Kidney epithelial cell (primary cell): ENCODE measurements around the gene SHF. TPM values are rescaled to one million over a fixed set of nuclear protein-coding genes. Genes with fewer than 3 reads are reported as not detected.

Experiments
- DNase-seq: peaks from one replicate; pipeline ENCODE4 v3.0.0-alpha.2; 2010; ENCODE audit warnings: low read depth
- H3K27me3 ChIP-seq: 2 replicates; pipeline ENCODE4 v1.6.0; 2011; ENCODE audit warnings: low read length; ENCODE audit not compliant: control insufficient read depth, insufficient read depth
- H3K36me3 ChIP-seq: 2 replicates; pipeline ENCODE4 v1.5.1; 2011; ENCODE audit warnings: low read length; ENCODE audit not compliant: control insufficient read depth, insufficient read depth
- H3K4me3 ChIP-seq: 2 replicates; pipeline ENCODE4 v1.5.1; 2011; ENCODE audit warnings: low read depth, mild to moderate bottlenecking, control low read depth, low read length
- total RNA-seq: library from RNA; depleted of rRNA; stranded (reverse); fragments of >200 nt; gene quantifications from 2 replicates; pipeline ENCODE4 v1.2.3, GENCODE V29; 2015
- TF ChIP-seq, protein P1 (sequence below): IDR thresholded peaks from 2 replicates; pipeline ENCODE4 v1.5.1; 2011; ENCODE audit warnings: mild to moderate bottlenecking, moderate library complexity, low read length, control low read depth, inconsistent platforms; ENCODE audit not compliant: insufficient read depth, poor library complexity, severe bottlenecking

SHF gene
- total RNA-seq, 1 donor from 2014 or later = 1.6 TPM

DNA sequence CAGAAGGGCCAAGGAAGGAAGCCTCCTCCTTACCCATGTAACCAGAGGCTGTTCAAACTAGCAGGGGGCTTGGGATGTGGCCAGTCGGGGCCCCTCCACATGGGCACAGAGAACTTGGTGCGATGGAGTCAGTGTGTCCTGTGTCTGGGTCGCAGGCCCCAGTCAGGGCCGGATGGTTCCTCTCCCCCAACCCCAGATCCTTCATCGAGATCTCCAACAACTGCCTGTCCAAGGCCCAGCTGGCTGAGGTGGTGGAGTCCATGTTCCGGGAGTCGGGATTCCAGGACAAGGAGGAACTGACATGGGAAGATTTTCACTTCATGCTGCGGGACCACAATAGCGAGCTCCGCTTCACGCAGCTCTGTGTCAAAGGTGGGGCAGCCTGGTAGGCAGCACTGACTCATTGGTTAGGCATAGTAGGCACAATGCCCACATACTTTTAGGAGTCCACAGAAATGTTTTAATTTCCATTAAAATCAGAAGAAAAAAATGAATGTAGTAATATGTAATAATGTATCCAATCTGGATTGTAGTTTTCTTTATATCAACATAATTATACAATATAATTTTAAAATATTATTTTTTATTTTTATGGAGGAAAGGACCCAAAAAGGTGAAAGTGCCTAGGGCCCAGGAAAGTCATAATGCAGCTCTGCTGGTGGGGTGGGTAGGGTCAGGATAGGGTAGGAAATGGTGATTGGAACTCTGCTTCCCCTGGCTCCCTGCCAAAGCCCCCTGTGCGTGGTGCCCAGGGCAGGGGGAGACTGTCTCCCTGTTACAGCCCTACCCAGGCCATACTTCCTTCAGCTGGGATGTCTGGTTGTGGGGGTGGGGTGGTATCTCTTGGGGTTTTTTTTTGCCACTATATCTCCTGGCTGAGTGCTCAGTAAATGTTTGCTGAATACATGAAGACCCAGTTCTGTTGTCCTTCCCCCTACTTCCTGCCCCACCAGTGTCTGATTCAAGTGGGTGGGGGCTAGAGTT, 39.4 kb downstream of the SHF start:
- H3K27me3 ChIP-seq = peaks cover 4% of the 10 kb centered on the region
- no peaks in the 10 kb centered on the region for H3K36me3 ChIP-seq
- no peak overlapping the region for H3K4me3 ChIP-seq
- no peak for DNase-seq
- TF ChIP-seq, protein P1, sequence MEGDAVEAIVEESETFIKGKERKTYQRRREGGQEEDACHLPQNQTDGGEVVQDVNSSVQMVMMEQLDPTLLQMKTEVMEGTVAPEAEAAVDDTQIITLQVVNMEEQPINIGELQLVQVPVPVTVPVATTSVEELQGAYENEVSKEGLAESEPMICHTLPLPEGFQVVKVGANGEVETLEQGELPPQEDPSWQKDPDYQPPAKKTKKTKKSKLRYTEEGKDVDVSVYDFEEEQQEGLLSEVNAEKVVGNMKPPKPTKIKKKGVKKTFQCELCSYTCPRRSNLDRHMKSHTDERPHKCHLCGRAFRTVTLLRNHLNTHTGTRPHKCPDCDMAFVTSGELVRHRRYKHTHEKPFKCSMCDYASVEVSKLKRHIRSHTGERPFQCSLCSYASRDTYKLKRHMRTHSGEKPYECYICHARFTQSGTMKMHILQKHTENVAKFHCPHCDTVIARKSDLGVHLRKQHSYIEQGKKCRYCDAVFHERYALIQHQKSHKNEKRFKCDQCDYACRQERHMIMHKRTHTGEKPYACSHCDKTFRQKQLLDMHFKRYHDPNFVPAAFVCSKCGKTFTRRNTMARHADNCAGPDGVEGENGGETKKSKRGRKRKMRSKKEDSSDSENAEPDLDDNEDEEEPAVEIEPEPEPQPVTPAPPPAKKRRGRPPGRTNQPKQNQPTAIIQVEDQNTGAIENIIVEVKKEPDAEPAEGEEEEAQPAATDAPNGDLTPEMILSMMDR = no peak

DNA sequence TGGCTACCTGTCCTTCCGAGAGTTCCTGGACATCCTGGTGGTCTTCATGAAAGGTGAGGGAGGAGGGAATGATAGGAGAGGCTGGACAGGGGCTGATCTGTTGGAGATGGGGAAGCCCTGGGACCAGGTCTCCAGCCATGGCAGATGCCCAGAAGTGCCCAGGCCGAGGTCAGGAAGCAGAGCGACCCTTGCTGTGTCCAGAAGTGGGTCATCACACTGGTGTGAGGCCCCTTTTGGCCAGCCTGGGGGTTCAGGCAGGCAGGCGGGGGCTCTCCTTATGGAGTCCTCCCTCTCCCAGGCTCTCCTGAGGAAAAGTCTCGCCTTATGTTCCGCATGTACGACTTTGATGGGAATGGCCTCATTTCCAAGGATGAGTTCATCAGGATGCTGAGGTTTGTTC, 40.2 kb downstream of the SHF start:
- Histone ChIP-seq H3K36me3 (no peaks in the 10 kb centered on the region), H3K27me3 (peaks cover 4% of the 10 kb centered on the region), H3K4me3 (no peak overlapping the region)
- no peak for DNase-seq
- TF ChIP-seq, protein P1 = no peak

DNA sequence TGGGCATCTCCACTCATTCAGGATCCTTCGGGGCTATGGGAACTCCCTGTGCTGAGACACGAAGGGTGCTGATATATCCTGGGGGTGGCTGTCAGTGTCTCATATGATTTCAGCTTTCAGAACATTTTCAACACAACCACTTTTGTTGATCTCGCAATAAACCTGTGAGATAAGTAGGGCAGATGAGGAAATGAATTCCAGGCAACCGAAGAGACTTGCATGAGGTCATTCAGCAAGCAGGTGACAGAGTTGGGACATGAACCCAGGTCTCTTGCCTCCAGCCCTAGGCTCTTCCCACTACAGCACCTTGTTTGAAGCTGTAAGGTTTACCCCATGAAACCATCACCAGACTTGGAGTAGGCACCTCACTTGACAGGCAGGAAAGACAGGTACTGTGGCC, 41.4 kb downstream of the SHF start:
- H3K4me3 ChIP-seq = no peak overlapping the region
- no peaks in the 10 kb centered on the region for H3K36me3 ChIP-seq
- TF ChIP-seq, protein P1 = no peak
- peaks cover 4% of the 10 kb centered on the region for H3K27me3 ChIP-seq
- DNase-seq = no peak

DNA sequence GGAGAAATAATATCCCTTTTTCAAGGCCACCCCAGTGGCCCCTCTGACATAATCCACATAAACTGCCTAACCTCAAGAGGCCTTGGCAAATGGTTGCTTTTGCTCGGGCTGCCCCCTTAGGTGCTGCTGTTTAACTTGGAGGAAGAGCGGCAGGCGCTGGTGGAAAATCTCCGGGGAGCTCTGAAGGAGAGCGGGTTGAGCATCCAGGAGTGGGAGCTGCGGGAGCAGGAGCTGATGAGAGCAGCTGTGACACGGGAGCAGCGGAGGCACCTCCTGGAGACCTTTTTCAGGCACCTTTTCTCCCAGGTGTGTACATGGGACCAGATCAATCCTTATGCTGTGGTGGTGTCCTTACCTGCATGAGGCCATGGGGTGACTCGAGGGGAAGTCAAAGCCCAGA, 43.0 kb downstream of the SHF start:
- no peak overlapping the region for H3K4me3 ChIP-seq
- TF ChIP-seq, protein P1 = no peak
- no peak for DNase-seq
- peaks cover 4% of the 10 kb centered on the region for H3K27me3 ChIP-seq
- no peaks in the 10 kb centered on the region for H3K36me3 ChIP-seq

DNA sequence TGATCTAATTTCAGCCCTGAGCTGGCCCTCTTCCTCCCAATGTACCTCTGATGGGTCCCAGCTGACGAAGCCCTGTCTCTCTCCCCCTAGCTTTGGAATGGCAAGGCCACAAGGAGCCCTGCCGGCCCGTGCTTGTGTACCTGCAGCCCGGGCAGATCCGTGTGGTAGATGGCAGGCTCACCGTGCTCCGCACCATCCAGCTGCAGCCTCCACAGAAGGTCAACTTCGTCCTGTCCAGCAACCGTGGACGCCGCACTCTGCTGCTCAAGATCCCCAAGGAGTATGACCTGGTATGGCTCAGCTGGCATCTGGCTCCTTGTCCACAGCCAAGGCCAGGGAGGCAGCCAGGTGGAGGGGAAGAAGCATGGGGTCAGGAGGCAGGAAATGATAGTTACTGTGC, 43.8 kb downstream of the SHF start:
- no peaks in the 10 kb centered on the region for H3K36me3 ChIP-seq
- TF ChIP-seq, protein P1 = no peak

More for the DNA sequence above, 43.8 kb downstream of the SHF start:
- H3K27me3 ChIP-seq = peaks cover 4% of the 10 kb centered on the region
- H3K4me3 ChIP-seq = no peak overlapping the region
- DNase-seq = no peak
